DOHH2 (cell line): ENCODE data around the gene SMARCC2.

Experiments
- EZH2phosphoT487 ChIP-seq: fragments of 200-600 bp; sonication (generic); IDR thresholded peaks from 2 replicates; pipeline ENCODE4 v1.6.1; 2017; ENCODE audit warnings: borderline replicate concordance, mild to moderate bottlenecking, antibody characterized with exemption, low read length, moderate library complexity, mixed read lengths
- TF ChIP-seq, protein P1 (sequence below): fragments of 200-600 bp; sonication (generic); IDR thresholded peaks from one replicate; pipeline ENCODE4 v1.5.1; 2014; ENCODE audit warnings: antibody characterized with exemption, mild to moderate bottlenecking, low read depth, low read length; ENCODE audit not compliant: poor library complexity, severe bottlenecking

DNA sequence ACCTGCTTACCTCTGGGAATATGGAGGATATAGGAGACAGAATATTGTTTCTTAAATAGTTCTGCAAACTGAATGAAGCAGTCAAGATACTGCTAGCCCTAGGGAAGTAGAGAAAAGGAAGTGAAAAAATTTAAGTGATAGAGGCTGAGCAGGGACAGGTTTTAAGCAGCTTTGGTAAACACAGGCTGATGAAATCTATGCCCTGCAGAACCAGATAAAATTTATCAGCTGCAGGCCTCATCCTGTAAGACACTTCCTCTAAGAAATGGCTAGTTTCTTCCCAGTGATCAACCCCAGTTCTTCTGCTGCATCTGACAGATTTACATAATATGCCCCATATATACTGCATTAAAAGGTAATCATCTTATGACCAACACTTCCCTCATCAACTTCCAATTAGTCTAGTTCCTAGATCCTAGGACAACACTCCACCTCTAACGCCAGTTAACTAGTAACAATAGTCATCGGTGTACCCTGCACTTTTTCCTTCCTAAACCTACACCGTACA, 62.5 kb downstream of the SMARCC2 start:
- TF ChIP-seq EZH2phosphoT487 = no peak
- TF ChIP-seq, protein P1, sequence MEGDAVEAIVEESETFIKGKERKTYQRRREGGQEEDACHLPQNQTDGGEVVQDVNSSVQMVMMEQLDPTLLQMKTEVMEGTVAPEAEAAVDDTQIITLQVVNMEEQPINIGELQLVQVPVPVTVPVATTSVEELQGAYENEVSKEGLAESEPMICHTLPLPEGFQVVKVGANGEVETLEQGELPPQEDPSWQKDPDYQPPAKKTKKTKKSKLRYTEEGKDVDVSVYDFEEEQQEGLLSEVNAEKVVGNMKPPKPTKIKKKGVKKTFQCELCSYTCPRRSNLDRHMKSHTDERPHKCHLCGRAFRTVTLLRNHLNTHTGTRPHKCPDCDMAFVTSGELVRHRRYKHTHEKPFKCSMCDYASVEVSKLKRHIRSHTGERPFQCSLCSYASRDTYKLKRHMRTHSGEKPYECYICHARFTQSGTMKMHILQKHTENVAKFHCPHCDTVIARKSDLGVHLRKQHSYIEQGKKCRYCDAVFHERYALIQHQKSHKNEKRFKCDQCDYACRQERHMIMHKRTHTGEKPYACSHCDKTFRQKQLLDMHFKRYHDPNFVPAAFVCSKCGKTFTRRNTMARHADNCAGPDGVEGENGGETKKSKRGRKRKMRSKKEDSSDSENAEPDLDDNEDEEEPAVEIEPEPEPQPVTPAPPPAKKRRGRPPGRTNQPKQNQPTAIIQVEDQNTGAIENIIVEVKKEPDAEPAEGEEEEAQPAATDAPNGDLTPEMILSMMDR = no peak
